ENCODE data around the gene FMNL3.

FMNL3 gene

DNA sequence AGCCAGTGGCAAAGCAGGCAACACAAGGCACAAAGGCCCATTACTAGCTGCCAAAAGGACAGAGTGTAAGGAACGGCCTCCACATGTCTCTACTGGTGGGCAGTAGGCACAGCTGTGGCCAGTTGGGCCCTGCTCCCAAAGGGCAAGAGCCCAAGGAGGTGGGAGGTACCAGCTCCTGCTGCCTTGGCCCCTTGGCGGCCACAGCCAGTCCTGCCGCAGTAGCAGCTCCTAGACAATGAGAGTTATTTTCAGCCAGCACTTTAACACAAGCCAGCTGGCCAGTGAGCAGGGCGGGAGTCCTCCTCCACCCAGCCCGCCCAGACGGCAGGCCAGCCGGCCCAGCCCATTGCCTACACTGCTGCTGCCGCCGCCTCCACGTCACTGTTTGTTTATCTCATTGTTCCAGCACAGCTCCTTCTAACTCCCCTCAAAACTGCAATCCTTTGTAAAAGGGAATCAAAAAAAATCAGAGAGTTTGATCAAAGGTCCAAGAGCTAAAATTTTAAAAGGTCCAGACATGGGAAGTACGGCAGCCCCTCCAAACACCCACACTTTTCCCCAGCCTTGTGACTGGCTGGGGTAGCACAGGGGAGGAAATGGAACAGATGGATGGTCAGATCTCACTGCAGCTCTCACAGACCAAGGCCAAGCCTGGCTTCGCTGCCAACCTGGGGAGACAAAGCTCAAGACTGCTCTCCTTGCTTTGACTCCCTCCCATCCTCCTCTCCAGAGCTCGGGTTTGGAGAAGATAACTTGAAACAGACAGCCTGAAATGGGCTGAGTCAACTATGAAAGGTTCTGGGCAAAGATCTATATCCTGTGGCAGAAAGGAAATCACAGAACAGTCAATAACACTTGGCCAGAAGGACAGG is 33.5 kb downstream of the FMNL3 start:
- peak; percentile 86 for DNase-seq

DNA sequence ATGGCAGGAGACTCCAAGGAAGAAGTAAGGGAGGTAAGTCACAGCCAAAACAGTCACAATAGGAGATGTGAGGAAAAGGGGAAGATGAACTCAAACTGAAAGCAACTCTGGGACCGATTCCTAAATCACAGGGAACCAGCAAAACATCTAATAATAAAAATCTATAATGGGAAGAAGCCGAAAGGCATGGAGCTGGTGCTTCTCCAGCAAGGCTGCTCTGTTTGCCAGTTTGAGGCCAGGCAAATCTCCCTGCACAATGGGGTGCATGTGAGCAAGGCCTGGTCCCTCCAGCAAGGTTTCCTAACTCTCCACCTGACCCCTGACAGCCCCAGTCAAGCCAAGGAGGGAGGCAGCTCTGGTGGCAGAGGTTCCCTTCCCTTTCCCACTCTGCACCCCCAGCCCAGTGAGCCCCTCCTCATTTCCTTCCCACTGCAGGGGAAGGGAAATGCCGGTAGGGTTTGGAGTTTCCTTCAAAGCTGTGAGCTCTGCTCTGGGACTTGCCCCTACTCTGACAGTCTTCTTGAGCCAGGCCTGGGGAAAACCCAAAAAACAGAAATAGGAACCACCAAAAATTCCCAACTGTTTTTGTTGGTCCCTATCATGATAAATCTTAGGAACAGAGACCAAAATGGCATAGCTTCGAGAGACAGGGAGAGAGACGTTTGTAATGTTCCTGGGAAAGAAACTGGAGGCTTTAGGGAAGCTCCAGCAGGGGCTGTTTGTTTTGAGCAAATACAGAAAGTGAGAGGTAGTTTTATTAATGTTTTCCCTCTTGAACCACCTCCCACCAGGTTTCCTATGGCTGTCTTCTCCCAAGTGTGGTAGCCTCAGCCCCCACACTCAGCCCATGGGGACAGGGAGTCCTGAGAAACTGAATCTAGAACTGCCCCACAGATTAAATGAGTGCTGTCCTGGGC is 34.6 kb downstream of the FMNL3 start:
- DNase-seq, result no peak

DNA sequence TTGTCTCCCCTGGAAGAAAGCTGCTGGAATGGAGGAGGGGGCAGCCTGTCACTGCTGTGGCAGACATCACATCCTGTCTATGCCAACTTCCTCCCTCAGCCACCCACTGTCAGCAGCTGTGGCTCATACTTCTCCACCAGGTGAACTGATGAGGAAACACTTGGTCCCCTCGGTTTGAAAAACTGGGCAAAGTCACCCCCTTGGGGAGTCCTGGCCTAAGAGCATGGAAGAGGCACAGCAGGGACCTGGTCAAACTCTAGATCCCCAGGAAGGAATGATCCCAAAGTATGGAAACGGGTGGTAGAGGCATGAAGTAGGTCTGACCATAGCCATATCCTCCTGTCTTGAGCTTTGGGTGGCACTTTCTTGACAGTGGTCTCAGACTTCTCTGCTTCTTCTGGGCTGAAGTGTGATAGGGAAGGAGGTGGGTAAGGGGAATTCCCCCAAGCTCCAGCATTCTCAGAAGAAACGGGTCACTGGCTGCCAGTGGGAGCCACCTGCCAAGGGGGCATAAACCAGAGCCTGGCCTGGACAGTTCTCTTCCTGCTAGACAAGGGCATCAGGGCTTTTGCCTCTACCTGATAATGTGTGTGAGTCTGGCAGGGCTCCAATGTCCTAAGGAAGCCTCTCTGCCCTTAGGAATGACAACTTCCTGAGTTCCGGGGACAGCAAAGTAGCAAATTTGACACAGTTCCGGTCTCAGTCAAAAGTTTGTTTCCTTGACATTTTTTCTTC is 36.0 kb downstream of the FMNL3 start:
- DNase-seq, result peak; percentile 50

DNA sequence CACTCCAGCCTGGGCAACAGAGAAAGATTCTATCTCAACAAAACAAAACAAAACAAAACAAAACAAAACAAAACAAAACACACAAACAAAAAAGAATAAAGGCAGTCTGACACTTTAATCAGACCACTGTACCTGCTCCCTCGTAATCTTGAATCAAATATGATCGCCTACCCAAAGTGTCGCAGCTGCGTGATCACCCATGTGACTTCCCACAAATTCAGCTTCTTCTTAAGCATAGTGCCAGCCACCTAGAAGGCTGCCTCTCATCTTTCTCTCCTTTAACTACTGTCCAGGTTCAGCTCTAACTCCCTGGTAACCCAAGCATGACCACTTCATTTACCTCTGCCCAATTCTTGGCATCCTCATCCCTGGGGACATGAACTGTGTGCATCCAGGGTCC is 37.4 kb downstream of the FMNL3 start:
- no peak for DNase-seq

DNA sequence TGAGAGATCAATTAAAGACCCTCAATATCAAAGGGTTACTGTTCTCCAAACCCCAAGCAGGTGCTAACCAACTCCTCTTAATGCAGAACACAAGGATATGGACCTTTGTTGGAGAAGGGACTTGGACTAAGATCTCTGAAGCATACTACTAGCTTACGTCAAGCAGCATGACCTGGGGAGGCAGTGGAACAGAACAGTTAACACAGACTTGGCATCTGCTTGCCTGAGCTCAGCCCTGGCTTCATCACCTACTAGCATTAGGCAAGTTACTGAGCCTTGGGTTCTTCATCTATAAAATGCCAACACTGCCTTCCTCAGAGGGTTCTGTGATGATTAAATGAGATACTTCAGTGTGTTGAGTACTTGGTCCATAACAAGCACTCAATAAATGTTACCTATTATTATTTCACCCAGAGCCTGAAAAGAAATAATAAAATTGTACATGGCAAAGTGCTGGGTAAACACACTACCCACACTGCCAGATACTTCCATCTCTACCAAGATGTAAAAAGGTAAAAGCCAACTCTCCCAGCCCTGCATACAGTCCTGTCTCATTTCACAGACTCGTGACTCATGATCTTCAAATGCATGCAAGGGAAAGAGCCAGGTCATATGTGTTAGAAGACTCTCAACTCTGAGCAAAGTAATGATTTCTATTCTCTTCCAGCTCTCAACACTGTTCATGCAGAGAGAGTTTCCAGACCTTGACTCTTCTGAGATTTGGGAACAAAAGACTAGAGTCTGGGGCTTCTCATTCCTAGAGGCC is 39.7 kb downstream of the FMNL3 start:
- no peak for DNase-seq

DNA sequence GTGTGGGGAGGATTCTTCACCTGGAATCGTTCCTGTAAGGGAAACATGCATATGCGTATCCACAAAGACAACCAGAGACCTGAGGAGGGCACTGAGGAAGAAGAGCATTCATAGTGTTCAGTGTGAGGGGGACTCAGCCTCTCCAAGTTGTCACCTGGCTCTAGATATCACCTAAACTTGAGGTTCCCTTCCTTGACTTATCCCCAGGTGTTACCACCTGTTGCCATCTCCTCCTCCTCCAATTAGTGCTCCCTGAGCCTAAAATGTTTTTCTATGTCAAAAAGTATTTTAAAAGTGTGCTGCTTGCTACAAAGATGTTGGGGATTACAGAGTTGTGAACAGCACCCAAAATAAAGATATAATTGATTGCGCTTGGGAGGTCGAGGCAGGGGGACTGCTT is 41.0 kb downstream of the FMNL3 start:
- no peak for DNase-seq

DNA sequence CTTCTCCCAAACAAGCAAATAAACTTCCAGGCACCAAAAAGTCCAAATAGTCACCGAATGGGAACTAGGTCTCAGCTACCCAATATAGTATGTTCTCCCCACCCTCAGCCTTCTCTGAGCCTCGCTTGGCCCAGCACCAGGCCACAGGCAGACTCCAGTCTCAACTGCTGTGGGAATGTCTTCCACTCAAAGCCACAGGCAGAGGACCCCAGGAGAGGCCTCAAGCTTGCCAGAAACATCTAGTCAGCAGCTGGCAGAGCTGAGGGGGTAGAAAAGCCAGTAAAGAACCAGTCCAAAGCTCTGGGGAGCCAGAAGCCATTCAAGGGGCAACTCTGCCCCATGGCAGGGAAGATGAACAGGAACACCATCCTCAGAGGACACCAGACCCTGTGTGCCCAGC is 41.8 kb downstream of the FMNL3 start:
- no peak for DNase-seq

DNA sequence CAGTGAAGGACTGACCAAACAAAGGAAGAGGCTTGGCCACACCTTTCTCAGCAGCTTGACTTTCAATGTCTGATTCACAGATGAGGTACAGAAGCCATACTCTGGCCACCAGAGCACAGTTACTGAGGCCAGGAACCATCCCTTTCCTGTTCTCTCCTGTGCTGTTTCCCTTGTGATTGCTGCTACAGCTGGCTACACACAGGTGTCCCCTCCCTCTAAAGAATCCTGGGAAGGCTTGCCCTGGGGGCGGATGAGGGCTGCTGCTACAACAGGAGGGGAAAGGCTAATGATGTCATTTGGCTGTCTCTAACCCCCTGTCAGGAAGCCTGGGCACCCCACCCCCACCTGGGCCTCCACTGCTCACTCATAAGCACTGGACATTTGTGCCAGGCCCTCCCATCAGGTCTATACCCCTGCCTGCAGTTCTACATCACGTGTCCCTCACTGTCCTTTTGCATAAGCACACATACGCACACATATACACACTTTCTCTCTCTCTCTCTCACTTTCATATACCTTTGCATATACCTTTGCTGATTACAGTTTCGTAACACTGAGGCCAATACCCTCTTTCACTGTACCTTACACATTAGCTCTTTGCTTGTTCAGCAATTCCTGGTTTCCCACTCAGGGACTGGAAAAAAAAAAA is 42.5 kb downstream of the FMNL3 start:
- DNase-seq, result no peak

DNA sequence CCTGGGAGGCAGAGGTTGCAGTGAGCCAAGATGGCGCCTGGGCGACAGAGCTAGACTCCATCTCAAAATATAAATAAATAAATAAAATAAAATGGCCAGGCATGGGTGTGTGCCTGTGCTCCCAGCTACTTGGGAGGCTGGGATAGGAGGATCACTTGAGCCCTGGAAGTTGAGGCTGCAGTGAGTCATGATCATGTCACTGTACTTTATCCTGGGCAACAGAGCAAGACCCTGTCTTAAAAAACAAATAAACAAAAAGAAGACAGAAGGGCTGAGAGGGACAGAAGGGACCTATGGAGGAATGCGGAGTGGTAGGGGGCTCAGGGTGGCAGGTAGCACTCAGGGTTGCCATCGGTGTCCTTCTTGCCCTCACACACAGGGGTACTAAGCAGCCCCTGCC is 43.0 kb downstream of the FMNL3 start:
- no peak for DNase-seq

DNA sequence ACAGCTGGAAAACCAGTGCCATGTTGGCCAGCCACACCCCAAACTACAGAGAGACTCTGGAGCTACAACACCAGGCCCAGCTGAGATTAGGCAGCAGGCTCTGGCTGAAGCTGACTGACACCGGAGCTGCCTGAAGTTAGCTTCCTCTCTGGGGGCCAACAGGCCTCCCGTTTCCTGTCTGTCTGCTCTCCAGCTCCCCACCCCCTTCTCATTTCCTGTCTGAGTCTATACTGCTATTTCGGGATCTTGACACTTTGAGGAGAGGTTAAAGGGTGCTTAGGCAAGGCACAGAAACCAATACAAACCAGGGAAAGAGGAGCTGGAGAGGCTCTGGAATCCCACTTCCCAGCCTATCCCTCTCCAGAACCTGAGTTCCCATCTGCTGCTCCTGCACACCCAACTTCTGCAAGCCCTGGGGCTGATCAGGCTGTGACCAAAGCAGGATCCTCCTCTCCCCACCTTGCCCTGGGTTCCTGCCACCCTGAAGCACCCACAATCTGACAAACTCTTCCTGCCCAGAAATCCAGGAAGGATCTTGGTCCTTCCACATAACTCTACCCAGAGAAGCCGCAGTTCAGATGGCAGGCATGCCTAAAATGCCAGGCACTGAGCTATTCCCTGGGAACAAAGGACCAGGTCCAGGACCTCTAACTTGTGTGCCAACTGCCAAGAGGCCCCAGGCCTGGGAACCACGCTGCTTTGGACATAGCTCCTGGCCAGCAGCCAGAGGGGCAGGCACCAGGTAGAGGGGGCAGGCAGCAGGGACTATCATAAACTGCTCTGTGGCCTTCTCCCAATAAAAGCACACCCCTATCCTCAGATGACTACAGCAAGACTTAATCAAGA is 44.0 kb downstream of the FMNL3 start:
- DNase-seq, result peak; percentile 64

DNA sequence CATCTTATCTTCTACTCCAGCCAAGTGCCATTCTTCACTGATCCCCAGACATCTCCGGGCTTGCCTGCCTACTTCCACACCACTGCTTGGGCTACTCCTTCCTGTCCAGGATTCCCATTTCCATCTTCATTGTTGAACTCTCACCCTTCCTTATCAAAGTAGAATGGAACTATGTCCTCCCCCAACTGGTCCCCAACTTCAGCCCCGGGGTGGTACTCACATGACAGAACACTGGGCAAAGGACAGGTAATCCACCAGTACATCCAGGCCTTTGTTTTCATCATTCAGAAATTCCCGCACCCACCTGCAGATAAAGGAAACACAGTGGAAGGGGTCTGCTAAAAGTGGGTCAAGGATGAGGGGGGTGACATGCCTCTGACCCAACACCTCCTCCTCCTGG is 45.5 kb downstream of the FMNL3 start:
- DNase-seq, result no peak

DNA sequence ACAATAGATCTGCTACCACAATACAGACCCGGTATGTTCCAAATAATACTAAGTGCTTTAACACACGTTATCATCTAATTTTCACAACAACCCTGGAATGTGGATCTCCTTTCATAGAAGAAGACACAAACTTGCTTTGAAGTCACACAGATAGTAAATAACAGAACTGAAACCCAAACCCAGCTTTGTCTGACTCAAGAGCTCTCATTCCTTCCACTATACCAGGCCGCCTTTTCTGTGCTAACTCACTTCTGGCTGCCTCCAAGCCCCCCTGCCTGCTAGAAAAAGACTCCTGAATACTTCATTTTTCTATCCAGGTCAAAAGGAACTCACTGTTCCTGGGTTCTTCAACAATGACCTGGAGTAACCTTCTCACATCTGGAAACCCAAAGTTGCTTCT is 46.0 kb downstream of the FMNL3 start:
- no peak for DNase-seq

DNA sequence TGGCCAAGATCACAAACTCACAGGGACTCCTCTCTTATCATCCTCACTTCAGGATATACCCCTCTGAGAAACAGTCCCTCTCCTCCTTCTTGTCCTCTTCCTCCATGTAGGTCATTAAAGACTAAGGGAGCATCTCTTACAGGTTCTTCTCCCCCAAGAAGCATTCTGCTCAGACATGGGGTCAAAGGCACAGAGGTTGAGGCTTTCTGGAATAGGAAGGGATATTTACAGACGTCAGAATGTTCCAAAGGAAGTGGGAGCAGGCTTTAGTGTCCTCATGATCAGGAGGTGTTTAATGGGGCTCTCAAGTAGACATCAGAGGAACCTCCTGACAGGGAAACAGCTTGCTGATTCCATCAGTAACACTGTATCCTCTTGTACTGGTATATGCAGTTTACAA is 47.5 kb downstream of the FMNL3 start:
- DNase-seq, result no peak

DNA sequence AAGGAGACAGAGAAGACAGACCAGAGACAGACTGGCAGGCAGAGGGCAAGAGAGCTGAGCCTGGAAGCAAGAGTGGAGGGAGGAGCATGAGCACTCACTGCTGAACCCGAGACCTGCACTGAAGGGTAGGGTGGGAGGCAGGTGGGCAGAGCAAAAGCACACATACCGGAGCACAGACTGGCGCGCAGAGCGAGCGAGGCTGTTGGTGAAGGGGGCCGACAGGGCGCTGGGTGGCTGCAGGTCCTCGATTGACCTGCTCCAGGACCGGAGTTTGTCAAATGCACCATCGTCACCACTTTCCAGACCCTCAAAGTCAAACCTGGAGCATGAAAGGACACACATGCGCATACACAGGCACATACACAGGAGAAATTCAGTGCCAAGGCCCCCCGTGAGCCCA is 48.9 kb downstream of the FMNL3 start:
- DNase-seq, result no peak

DNA sequence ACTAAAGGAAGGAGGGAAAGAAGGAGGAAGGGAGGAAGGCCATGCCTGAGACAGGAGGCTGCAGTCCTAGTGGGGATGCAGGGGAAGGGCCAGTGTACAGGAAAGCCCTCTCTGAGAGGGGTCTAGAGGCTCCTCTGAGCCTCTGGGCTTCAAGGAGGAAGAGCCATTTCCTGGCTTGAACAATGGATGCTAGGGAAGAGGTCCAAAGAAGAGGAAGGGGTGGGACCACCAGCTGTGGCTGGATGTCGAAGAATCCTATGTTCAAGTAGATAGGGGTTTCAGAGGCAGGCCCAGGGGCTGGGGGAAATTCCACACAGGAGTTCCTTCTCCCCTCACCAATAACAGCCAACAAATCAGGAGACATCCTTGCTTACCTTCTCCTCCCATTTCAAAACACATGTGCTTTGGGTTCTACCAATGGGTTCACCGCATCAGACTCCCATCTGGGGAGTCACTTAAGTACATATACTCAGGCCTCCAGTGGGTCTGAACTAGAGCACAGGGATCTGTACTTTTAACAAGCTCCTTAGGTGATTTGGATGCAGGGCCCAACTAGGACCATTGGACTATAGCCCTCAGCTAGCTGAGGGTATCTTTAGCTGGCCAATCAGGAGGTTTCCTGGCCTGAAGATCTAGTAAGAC is 51.5 kb downstream of the FMNL3 start:
- DNase-seq, result no peak

DNA sequence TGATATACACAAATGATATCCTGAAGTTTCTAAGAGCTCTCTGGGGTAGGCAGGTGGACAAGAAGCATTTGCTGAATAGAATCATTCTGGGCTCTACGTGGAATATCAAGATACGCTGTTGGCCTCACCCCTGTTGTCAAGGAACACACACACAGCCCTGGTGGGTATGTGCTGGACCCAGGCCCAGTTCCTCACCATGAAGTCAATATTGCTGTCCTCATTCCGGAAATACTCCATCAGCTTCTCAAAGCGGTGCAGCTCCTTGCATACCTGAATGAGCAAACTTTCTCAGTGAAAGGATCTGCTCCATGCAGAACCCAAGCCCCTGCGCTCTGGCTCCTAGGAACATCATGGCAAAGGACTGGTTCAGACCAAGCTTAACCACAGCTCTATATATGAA is 52.5 kb downstream of the FMNL3 start:
- no peak for DNase-seq

DNA sequence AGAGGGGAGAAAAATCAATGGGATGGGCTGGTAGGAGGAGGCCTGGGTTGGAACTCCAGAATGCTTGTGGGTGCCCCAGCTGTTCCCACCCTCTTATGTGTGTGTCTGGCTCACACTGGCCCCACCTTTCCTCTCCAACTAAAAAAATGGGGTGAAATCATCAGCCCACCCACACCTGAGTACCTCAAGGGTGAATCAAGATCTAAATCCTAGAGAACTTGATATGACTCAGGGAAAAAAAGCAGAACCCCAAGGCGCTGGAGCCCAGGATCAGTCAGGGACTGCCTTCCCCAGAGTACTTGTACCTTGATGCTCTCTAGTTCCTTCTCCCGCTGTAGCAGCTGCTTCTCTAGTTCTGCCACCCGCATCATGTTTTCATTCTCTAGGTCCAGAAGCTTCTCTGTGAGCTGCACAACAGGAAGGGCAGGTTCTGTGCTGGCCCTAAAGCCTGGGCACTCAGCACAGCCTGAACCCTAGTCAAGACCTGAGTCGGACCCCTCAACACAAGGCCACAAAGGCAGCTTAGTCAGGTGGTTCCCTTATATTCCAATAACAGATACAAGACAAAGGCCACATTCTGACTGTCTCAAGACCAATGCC is 54.2 kb downstream of the FMNL3 start:
- no peak for DNase-seq

DNA sequence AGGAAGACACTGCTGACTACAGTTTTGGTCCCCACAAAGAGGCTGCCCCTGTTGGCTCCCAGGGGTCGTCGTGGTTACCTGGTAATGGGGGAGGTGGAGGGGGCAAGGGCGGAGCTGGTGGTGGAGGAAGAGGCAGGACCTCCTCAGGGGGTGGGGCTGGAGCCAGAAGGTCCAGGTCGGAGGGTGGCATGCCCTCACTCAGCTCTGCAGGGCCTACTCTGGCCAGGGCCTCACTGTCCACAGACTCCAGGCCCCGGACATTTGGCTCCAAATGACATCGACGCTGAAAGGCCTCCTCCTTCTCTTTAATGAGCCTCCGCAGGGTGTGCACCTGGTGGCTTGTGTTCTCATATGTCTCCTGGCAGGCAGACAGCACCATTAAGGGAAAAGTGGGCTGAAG is 55.4 kb downstream of the FMNL3 start:
- no peak for DNase-seq

DNA sequence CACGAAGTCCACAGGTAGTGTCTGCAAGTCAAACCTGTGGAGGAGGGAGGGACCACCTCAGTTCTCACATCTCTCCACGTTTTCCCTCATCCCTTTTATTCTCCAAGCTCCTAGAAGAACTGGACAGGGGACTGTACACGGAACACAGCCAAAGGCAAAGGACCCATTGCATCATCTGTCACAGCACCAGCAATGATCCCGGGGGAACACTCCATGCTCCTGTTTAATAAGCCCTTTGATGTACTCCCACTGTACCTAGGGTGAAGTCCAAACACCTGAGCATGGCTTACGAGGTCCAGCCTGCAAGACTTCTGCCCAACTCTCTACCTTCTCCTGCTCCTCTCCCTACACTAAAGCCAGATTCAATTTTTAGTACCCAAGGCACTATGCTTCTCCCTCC is 57.3 kb downstream of the FMNL3 start:
- no peak for DNase-seq

DNA sequence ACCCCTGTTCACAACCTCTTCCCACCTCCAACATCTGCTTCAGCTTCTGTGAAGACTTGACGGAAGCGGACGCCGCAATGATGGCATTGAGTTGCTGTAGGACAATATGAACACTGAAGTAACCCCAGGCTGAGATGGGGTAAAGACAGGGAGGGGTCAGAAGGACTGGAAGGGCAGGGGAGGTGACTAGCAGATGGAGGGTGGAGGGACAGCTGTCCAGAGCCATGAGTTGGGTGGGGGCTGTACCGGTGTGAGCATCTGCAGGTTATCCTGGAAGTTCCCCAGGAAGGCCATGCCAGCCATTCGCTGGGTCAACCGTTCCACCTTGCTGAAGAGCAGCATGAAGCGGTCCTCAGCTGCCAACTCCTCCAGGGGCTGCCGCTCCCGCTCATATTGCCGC is 57.8 kb downstream of the FMNL3 start:
- no peak for DNase-seq

Data from hematopoietic multipotent progenitor cell treated with erythropoietin and hydrocortisone succinate and interleukin-3 and kit ligand, for 8 days (in vitro differentiated cells).